Stimulated activated CD4-positive, alpha-beta T cell treated with anti-CD3 and anti-CD28 coated beads, TNF-alpha, amount 100 ng/mL, for 24 hours (primary cell): ENCODE data around the gene RUNDC1.

ENCODE experiments used
- DNase-seq, 3 experiments: peaks; one replicate each; pipeline ENCODE4 v3.0.0-alpha.2; 2020; ENCODE audit warnings: low read depth in 3 of 3

The RUNDC1 gene

DNA sequence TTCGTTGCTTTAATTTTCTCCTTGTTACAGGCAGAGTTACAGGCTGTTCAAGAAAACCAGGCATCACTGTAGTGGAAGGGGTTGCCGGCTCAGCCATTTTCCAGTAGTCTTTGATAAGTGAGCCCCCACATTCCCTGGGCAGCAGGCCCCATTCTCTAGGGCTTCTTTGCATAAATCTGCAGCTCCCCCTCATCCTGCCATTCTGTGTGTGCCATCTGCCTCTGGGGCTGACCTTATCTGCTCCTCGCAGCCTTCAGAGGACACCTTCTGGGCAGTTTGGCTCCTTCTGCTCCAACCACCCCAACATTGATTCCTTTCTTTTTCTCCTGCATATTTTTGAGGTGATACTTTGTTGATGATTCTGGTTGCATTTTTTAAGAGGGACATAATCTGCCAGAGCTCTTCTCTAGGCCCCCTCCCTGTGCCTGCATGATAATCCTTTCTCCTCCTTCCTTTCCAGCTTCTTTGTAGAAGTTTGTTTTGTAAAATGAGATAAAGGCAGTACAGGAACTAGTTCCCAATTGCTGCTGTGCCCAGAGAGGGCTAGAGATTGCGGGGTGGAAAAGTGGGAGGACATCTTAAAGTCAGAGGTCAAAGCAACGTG, 61.8 kb downstream of the RUNDC1 start:
- no peak for DNase-seq
